RWPE2 (cell line): ENCODE measurements around the gene MARF1.

Source experiments
- ATAC-seq: fragments of 200-7000 bp; cut with Tn5 transposase; 3 replicates; pipeline ENCODE4 v1.9.1; 2021; ENCODE audit warnings: low read depth
- DNase-seq: peaks from one replicate; pipeline ENCODE4 v3.0.0-alpha.2; 2020; ENCODE audit warnings: low spot score
- H3K27ac ChIP-seq: fragments of 450-650 bp; 2 replicates; pipeline ENCODE4 v1.5.1; 2017; ENCODE audit warnings: mild to moderate bottlenecking; ENCODE audit not compliant: poor library complexity, severe bottlenecking
- H3K27me3 ChIP-seq: fragments of 250-450 bp; sonication (Bioruptor Pico); 2 replicates; pipeline ENCODE4 v1.5.1; 2021; ENCODE audit warnings: mild to moderate bottlenecking, moderate library complexity; ENCODE audit not compliant: insufficient read depth, poor library complexity, severe bottlenecking
- H3K36me3 ChIP-seq: fragments of 250-450 bp; sonication (Bioruptor Pico); 2 replicates; pipeline ENCODE4 v1.5.1; 2020; ENCODE audit warnings: low read depth, mild to moderate bottlenecking, moderate library complexity
- H3K4me1 ChIP-seq: fragments of 250-450 bp; sonication (Bioruptor Pico); 2 replicates; pipeline ENCODE4 v1.5.1; 2021; ENCODE audit warnings: mild to moderate bottlenecking, moderate library complexity; ENCODE audit not compliant: insufficient read depth, poor library complexity, severe bottlenecking
- H3K4me3 ChIP-seq: fragments of 250-450 bp; sonication (Bioruptor Pico); 2 replicates; pipeline ENCODE4 v1.5.1; 2021; ENCODE audit warnings: mild to moderate bottlenecking, moderate library complexity; ENCODE audit not compliant: severe bottlenecking
- H3K9me3 ChIP-seq: fragments of 250-450 bp; sonication (Bioruptor Pico); 2 replicates; pipeline ENCODE4 v1.5.1; 2021; ENCODE audit warnings: mild to moderate bottlenecking, moderate library complexity; ENCODE audit not compliant: severe bottlenecking
- CTCF ChIP-seq: fragments of 450-650 bp; IDR thresholded peaks from one replicate; pipeline ENCODE4 v1.5.1; 2017; ENCODE audit warnings: mild to moderate bottlenecking, moderate library complexity; ENCODE audit not compliant: poor library complexity, severe bottlenecking

The MARF1 gene

GRCh38 chr16:15564604-15565339, 78.2 kb downstream of the MARF1 start:
- no peak overlapping the region for H3K27ac ChIP-seq
- no peak for DNase-seq

GRCh38 chr16:15559176-15559575, 83.8 kb downstream of the MARF1 start:
- ATAC-seq, result no peak
- no peaks in the 10 kb centered on the region for H3K27me3 ChIP-seq
- H3K36me3 ChIP-seq, result no peaks in the 10 kb centered on the region
- no peaks in the 10 kb centered on the region for H3K9me3 ChIP-seq
- H3K4me1 ChIP-seq, result no peaks in the 10 kb centered on the region
- no peak overlapping the region for H3K27ac ChIP-seq
- no peak overlapping the region for H3K4me3 ChIP-seq
- no peak for TF ChIP-seq CTCF
- no peak for DNase-seq

More at GRCh38 chr16:15564604-15565339, 78.2 kb downstream of the MARF1 start:
- no peak for TF ChIP-seq CTCF
- Histone ChIP-seq H3K27me3 (no peaks in the 10 kb centered on the region), H3K36me3 (no peaks in the 10 kb centered on the region), H3K4me1 (no peaks in the 10 kb centered on the region), H3K9me3 (no peaks in the 10 kb centered on the region), H3K4me3 (no peak overlapping the region)
- ATAC-seq, result no peak

- H3K27me3 ChIP-seq, result no peaks in the 10 kb centered on the region
- no peak overlapping the region for H3K27ac ChIP-seq
- no peak for DNase-seq
- no peak for TF ChIP-seq CTCF
- H3K9me3 ChIP-seq, result no peaks in the 10 kb centered on the region
- no peaks in the 10 kb centered on the region for H3K4me1 ChIP-seq
- ATAC-seq, result no peak
- no peak overlapping the region for H3K4me3 ChIP-seq
- H3K36me3 ChIP-seq, result no peaks in the 10 kb centered on the region
Observed at GRCh38 chr16:15557258-15557657, 85.7 kb downstream of the MARF1 start.

- no peak for ATAC-seq
- H3K4me1 ChIP-seq, result no peaks in the 10 kb centered on the region
- H3K36me3 ChIP-seq, result no peaks in the 10 kb centered on the region
- H3K27me3 ChIP-seq, result no peaks in the 10 kb centered on the region
- no peak for TF ChIP-seq CTCF
- H3K4me3 ChIP-seq, result no peak overlapping the region
- no peaks in the 10 kb centered on the region for H3K9me3 ChIP-seq
- no peak overlapping the region for H3K27ac ChIP-seq
- no peak for DNase-seq
Observed at GRCh38 chr16:15556130-15556529, 86.8 kb downstream of the MARF1 start.
